ENCODE results near the gene CYB5D1. TPM values are rescaled to one million over a fixed set of nuclear protein-coding genes. Genes with fewer than 3 reads are reported as not detected.
A peak's percentile ranks its signal among the peaks of the same experiment; 100 is the strongest.

Gene CYB5D1
- total RNA-seq, 2 experiments from 2014 or later, result 18.1 to 24.8 TPM

GRCh38 chr17:7856811-7857712, 741 bp upstream of the CYB5D1 start, which contains the start of gene NAA38:
Gene NAA38, minus strand, starts transcription at chr17:7857559. Its CDS starts 96 bp downstream, at chr17:7857463.
- peaks cover 47% of the 10 kb centered on the region for H3K4me1 ChIP-seq (ENCODE audit: insufficient read depth, low read length, poor library complexity, severe bottlenecking)
- H3K79me2 ChIP-seq (ENCODE audit: insufficient read depth, low read depth, low read length), result peaks cover 53% of the 10 kb centered on the region
- TF ChIP-seq EZH2phosphoT487 (IDR thresholded peaks at IDR 0.05; ENCODE audit: borderline replicate concordance, low read depth, low read length) (no peak), CTCF (conservative IDR thresholded peaks at IDR 0.05; ENCODE audit: low read length) (peak; percentile 68)
- no peaks in the 10 kb centered on the region for H3K9me3 ChIP-seq (ENCODE audit: low read length)
- H4K20me1 ChIP-seq (ENCODE audit: insufficient read depth, low read length), result peaks cover 8% of the 10 kb centered on the region; the same call in 1 of the 2 replicates
- peaks cover 77% of the 10 kb centered on the region for H3K36me3 ChIP-seq (ENCODE audit: insufficient read depth, low read length)
- ChIA-PET CTCF (ENCODE audit: unreplicated experiment) (interaction anchor here (0.6 to 1.2 kb wide), 3 partner anchors 20 to 196 kb away, joined by 3 to 4 read pairs (median 3); no protein-coding TSS in a partner anchor), POLR2A (interaction anchor here (0.8 to 2.1 kb wide), 5 partner anchors 15 to 31 kb away, joined by 3 to 10 read pairs (median 3); no protein-coding TSS in a partner anchor)
- peak within 1 kb of the TSS; percentile 86 for H3K4me3 ChIP-seq (ENCODE audit: low read depth, low read length, poor library complexity, severe bottlenecking)
- intact Hi-C loops (cut with micrococcal nuclease; ENCODE audit: unreplicated experiment), result loop anchor here (1.0 kb wide), 3 partner anchors 22 to 35 kb away; no protein-coding TSS in a partner anchor
- H3K4me2 ChIP-seq (ENCODE audit: low read length), result peak within 1 kb of the TSS; percentile 95
- TSS peak; percentile 94 for BruUV-seq (replicated peaks)
- peak within 1 kb of the TSS; percentile 66 for H2AFZ ChIP-seq (ENCODE audit: low read length)
- DNase-seq (ENCODE audit: low spot score), result peak; percentile 100
- H3K9me2 ChIP-seq (ENCODE audit: insufficient read depth, low read length), result no peaks in the 10 kb centered on the region
- peak within 1 kb of the TSS; percentile 86 for H3K27ac ChIP-seq (ENCODE audit: low read depth, low read length, poor library complexity, severe bottlenecking)

- intact Hi-C loops (cut with micrococcal nuclease; ENCODE audit: unreplicated experiment), result no loop called here
- peaks cover 76% of the 10 kb centered on the region for H3K36me3 ChIP-seq (ENCODE audit: insufficient read depth, low read length)
- H3K4me2 ChIP-seq (ENCODE audit: low read length), result peak overlapping the region; percentile 95
- H3K4me3 ChIP-seq (ENCODE audit: low read depth, low read length, poor library complexity, severe bottlenecking), result peak overlapping the region; percentile 86
- H3K27ac ChIP-seq (ENCODE audit: low read depth, low read length, poor library complexity, severe bottlenecking), result peak overlapping the region; percentile 86
- no TSS peak for BruUV-seq (replicated peaks)
- H3K9me3 ChIP-seq (ENCODE audit: low read length), result no peaks in the 10 kb centered on the region
- H3K79me2 ChIP-seq (ENCODE audit: insufficient read depth, low read depth, low read length), result peaks cover 67% of the 10 kb centered on the region
- H4K20me1 ChIP-seq (ENCODE audit: insufficient read depth, low read length), result peaks cover 8% of the 10 kb centered on the region; the same call in 1 of the 2 replicates
- ChIA-PET CTCF (ENCODE audit: unreplicated experiment) (no interaction called here), POLR2A (no interaction called here)
- H3K4me1 ChIP-seq (ENCODE audit: insufficient read depth, low read length, poor library complexity, severe bottlenecking), result peaks cover 53% of the 10 kb centered on the region
- H2AFZ ChIP-seq (ENCODE audit: low read length), result peak overlapping the region; percentile 66; the same call in 1 of the 2 replicates
- TF ChIP-seq EZH2phosphoT487 (IDR thresholded peaks at IDR 0.05; ENCODE audit: borderline replicate concordance, low read depth, low read length), result no peak
- peak; percentile 71 for TF ChIP-seq CTCF (conservative IDR thresholded peaks at IDR 0.05; ENCODE audit: low read length)
- peak; percentile 83 for DNase-seq (ENCODE audit: low spot score)
- H3K9me2 ChIP-seq (ENCODE audit: insufficient read depth, low read length), result no peaks in the 10 kb centered on the region
Observed at GRCh38 chr17:7858522-7858810, 663 bp downstream of the CYB5D1 start.

All from OCI-LY7 (cell line).